SK-N-SH (cell line): ENCODE data around the gene OR7G1. TPM values are rescaled to one million over a fixed set of nuclear protein-coding genes. Genes with fewer than 3 reads are reported as not detected.

Source experiments
- CTCF ChIA-PET: fragments of 300-600, 350-600 bp; formaldehyde crosslinking; extraction: SDS; loops from one replicate; lab custom pipeline; 2021; lab: Yijun Ruan, JAX
- POLR2A ChIA-PET: fragments of 350-600 bp; sonication (Branson Sonifier 250); formaldehyde crosslinking; extraction: SDS; loops from one replicate; lab custom pipeline; 2020; ENCODE audit warnings: antibody characterized with exemption, inconsistent platforms; lab: Yijun Ruan, JAX
- DNase-seq: peaks from one replicate; pipeline ENCODE4 v3.0.0; 2012
- H2AFZ ChIP-seq: fragments of 200-600 bp; sonication (generic); 2 replicates; pipeline ENCODE4 v1.8.1; 2016; ENCODE audit warnings: antibody characterized with exemption, mild to moderate bottlenecking, low read depth
- H3F3A ChIP-seq: fragments of 200-600 bp; sonication (generic); replicated peaks from 2 replicates; pipeline ENCODE3; 2016; ENCODE audit warnings: antibody characterized with exemption, mild to moderate bottlenecking; ENCODE audit not compliant: insufficient read depth
- H3K27ac ChIP-seq, 2 experiments: fragments of 200-500 bp in 1 of 2; fragments of 200-600 bp in 1 of 2; sonication (Bioruptor generic) in 1 of 2; sonication (generic), shearing (Covaris generic) in 1 of 2; 2 replicates each; pipeline versions ENCODE4 v1.5.1 to v1.6.1; 2014 to 2016; ENCODE audit warnings: low read depth in 2 of 2, inconsistent platforms in 1 of 2, low read length in 1 of 2, mild to moderate bottlenecking in 1 of 2, mixed read lengths in 1 of 2
- H3K27me3 ChIP-seq: fragments of 200-600 bp; sonication (generic), shearing (Covaris generic); 2 replicates; pipeline ENCODE4 v1.6.1; 2016; ENCODE audit warnings: mixed run types; ENCODE audit not compliant: insufficient read depth
- H3K36me3 ChIP-seq, 2 experiments: fragments of 200-500 bp in 1 of 2; fragments of 200-600 bp in 1 of 2; sonication (Bioruptor generic) in 1 of 2; sonication (generic) in 1 of 2; replicated peaks in 1 of 2; 2 replicates each; pipeline versions ENCODE3 to v1.5.1; 2014 to 2016; ENCODE audit warnings: low read length in 1 of 2, mild to moderate bottlenecking in 1 of 2; ENCODE audit not compliant: insufficient read depth in 2 of 2, control insufficient read depth in 1 of 2
- H3K4me1 ChIP-seq, 2 experiments: fragments of 200-500 bp in 1 of 2; fragments of 200-600 bp in 1 of 2; sonication (Bioruptor generic) in 1 of 2; sonication (generic), shearing (Covaris generic) in 1 of 2; 2 replicates each; pipeline versions ENCODE4 v1.5.1 to v1.6.1; 2014 to 2016; ENCODE audit warnings: low read depth in 1 of 2, low read length in 1 of 2, mixed run types in 1 of 2; ENCODE audit not compliant: insufficient read depth in 2 of 2, control insufficient read depth in 1 of 2
- H3K4me2 ChIP-seq: fragments of 200-600 bp; sonication (generic), shearing (Covaris generic); 2 replicates; pipeline ENCODE4 v1.6.1; 2017; ENCODE audit warnings: mixed run types
- H3K4me3 ChIP-seq, 2 experiments: fragments of 200-500 bp in 1 of 2; fragments of 200-600 bp in 1 of 2; sonication (Bioruptor generic) in 1 of 2; sonication (generic), shearing (Covaris generic) in 1 of 2; 2 replicates each; pipeline versions ENCODE4 v1.5.1 to v1.8.1; 2014 to 2016; ENCODE audit warnings: low read depth in 2 of 2, inconsistent platforms in 1 of 2, low read length in 1 of 2, mild to moderate bottlenecking in 1 of 2, mixed read lengths in 1 of 2, moderate library complexity in 1 of 2
- H3K79me2 ChIP-seq: fragments of 200-600 bp; sonication (generic); 2 replicates; pipeline ENCODE4 v1.8.1; 2017; ENCODE audit warnings: mild to moderate bottlenecking; ENCODE audit not compliant: insufficient read depth
- H3K9ac ChIP-seq: fragments of 200-600 bp; sonication (generic); 2 replicates; pipeline ENCODE4 v1.6.1; 2017; ENCODE audit warnings: mixed run types
- H3K9me2 ChIP-seq: fragments of 200-600 bp; sonication (generic); 2 replicates; pipeline ENCODE4 v1.6.1; 2017; ENCODE audit warnings: mixed run types
- H3K9me3 ChIP-seq: fragments of 200-600 bp; sonication (generic); 2 replicates; pipeline ENCODE4 v1.6.1; 2017; ENCODE audit warnings: mixed run types, mild to moderate bottlenecking, moderate library complexity
- H4K20me1 ChIP-seq: fragments of 200-600 bp; sonication (generic); 2 replicates; pipeline ENCODE4 v1.6.1; 2017; ENCODE audit warnings: mild to moderate bottlenecking, mixed run types; ENCODE audit not compliant: insufficient read depth
- CTCF ChIP-seq: fragments of 200-600 bp; sonication (generic); IDR thresholded peaks from 2 replicates; pipeline ENCODE4 v1.6.1; 2017; ENCODE audit warnings: antibody characterized with exemption, mild to moderate bottlenecking, moderate library complexity
- EP300 ChIP-seq, 2 experiments: IDR thresholded peaks; 2 replicates each; pipeline versions ENCODE4 v1.4.0 to v1.6.1; 2012; ENCODE audit warnings: borderline replicate concordance in 1 of 2, low read depth in 1 of 2, low read length in 1 of 2
- EZH2phosphoT487 ChIP-seq: fragments of 200-600 bp; sonication (generic); IDR thresholded peaks from 2 replicates; pipeline ENCODE4 v1.6.1; 2017; ENCODE audit warnings: low read depth, mixed run types, mild to moderate bottlenecking, antibody characterized with exemption, moderate library complexity, borderline replicate concordance
- FOXJ3 ChIP-seq: sonication (generic); formaldehyde crosslinking; IDR thresholded peaks from 2 replicates; pipeline ENCODE4 v1.5.1; 2020; ENCODE audit warnings: mild to moderate bottlenecking, missing genetic modification reagents
- FOXM1 ChIP-seq: IDR thresholded peaks from 2 replicates; pipeline ENCODE4 v1.4.0; 2012; ENCODE audit warnings: low read depth, mild to moderate bottlenecking
- JUND ChIP-seq: IDR thresholded peaks from 2 replicates; pipeline ENCODE4 v1.4.0; 2012
- MAX ChIP-seq: IDR thresholded peaks from 2 replicates; pipeline ENCODE4 v1.4.0; 2012; ENCODE audit warnings: low read depth
- MEF2A ChIP-seq: IDR thresholded peaks from 2 replicates; pipeline ENCODE4 v1.4.0; 2012; ENCODE audit warnings: low read depth, borderline replicate concordance
- POLR2AphosphoS5 ChIP-seq: IDR thresholded peaks from 2 replicates; pipeline ENCODE4 v1.6.1; 2012; ENCODE audit warnings: low read depth, low read length
- RAD21 ChIP-seq: IDR thresholded peaks from 2 replicates; pipeline ENCODE4 v1.6.1; 2012; ENCODE audit warnings: mild to moderate bottlenecking, low read length
- RFX5 ChIP-seq: IDR thresholded peaks from 2 replicates; pipeline ENCODE4 v1.6.1; 2012; ENCODE audit warnings: mild to moderate bottlenecking, improper control_type of control experiment, low read length
- RXRA ChIP-seq: IDR thresholded peaks from 2 replicates; pipeline ENCODE4 v1.4.0; 2012; ENCODE audit warnings: low read depth, mild to moderate bottlenecking, borderline replicate concordance
- TAF1 ChIP-seq: IDR thresholded peaks from 2 replicates; pipeline ENCODE4 v1.6.1; 2012; ENCODE audit warnings: low read depth, mild to moderate bottlenecking, low read length, moderate library complexity, borderline replicate concordance
- ZBTB33 ChIP-seq: IDR thresholded peaks from 2 replicates; pipeline ENCODE4 v1.4.0; 2012; ENCODE audit warnings: low read depth, borderline replicate concordance
- WGBS: methylation state at CpG from one replicate; pipeline ENCODE4 v1.1.6; 2017; ENCODE audit warnings: low lambda C conversion rate; 5-methylcytosine and 5-hydroxymethylcytosine counted together
- polyA plus RNA-seq, 3 experiments: library from polyadenylated mRNA; depleted of rRNA; stranded (reverse); fragments of >200 nt; gene quantifications; 2 replicates each; pipeline ENCODE4 v1.2.3, GENCODE V29; 2012
- TF ChIP-seq, protein P1 (sequence below): IDR thresholded peaks from 2 replicates; pipeline ENCODE4; 2012
- TF ChIP-seq, protein P2 (sequence below): IDR thresholded peaks from 2 replicates; pipeline ENCODE4 v1.4.0; 2012; ENCODE audit warnings: low read depth, borderline replicate concordance

The OR7G1 gene
- polyA plus RNA-seq, 1 of the 3 experiments (the other 2 are of a cell fraction), result not detected

GRCh38 chr19:9150650-9151049 is 35.1 kb upstream of the OR7G1 start:
- no peak overlapping the region for H2AFZ ChIP-seq
- H4K20me1 ChIP-seq, result peaks cover 16% of the 10 kb centered on the region; the same call in 1 of the 2 replicates

More at GRCh38 chr19:9150650-9151049, 35.1 kb upstream of the OR7G1 start:
- no peaks in the 10 kb centered on the region for H3F3A ChIP-seq
- no peaks in the 10 kb centered on the region for H3K9me2 ChIP-seq
- peaks cover 100% of the 10 kb centered on the region for H3K79me2 ChIP-seq
- POLR2A ChIA-PET, result no interaction called here
- DNase-seq, result no peak
- no peak overlapping the region for H3K27ac ChIP-seq
- no peaks in the 10 kb centered on the region for H3K27me3 ChIP-seq
- TF ChIP-seq FOXJ3 (CRISPR knock-in tag), result no peak
- TF ChIP-seq TAF1, result no peak
- TF ChIP-seq EZH2phosphoT487, result no peak
- no peak for TF ChIP-seq MEF2A
- TF ChIP-seq RXRA, result no peak
- no peak for TF ChIP-seq FOXM1
- TF ChIP-seq EP300 (IDR thresholded peaks at IDR 0.05; ENCODE audit: borderline replicate concordance in 1 of 2, low read depth in 1 of 2, low read length in 1 of 2), result no peak
- TF ChIP-seq CTCF, result no peak
- no peak for TF ChIP-seq MAX
- no peak for TF ChIP-seq JUND
- TF ChIP-seq, protein P1, sequence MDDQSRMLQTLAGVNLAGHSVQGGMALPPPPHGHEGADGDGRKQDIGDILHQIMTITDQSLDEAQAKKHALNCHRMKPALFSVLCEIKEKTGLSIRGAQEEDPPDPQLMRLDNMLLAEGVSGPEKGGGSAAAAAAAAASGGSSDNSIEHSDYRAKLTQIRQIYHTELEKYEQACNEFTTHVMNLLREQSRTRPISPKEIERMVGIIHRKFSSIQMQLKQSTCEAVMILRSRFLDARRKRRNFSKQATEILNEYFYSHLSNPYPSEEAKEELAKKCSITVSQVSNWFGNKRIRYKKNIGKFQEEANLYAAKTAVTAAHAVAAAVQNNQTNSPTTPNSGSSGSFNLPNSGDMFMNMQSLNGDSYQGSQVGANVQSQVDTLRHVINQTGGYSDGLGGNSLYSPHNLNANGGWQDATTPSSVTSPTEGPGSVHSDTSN, result no peak
- TF ChIP-seq RFX5, result no peak
- TF ChIP-seq RAD21, result no peak
- TF ChIP-seq POLR2AphosphoS5, result no peak
- TF ChIP-seq, protein P2, sequence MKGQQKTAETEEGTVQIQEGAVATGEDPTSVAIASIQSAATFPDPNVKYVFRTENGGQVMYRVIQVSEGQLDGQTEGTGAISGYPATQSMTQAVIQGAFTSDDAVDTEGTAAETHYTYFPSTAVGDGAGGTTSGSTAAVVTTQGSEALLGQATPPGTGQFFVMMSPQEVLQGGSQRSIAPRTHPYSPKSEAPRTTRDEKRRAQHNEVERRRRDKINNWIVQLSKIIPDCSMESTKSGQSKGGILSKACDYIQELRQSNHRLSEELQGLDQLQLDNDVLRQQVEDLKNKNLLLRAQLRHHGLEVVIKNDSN, result no peak
- TF ChIP-seq ZBTB33, result no peak
- H3K36me3 ChIP-seq, result peaks cover 10 to 68% of the 10 kb centered on the region in 2 experiments
- no peak overlapping the region for H3K4me3 ChIP-seq
- no peak overlapping the region for H3K4me2 ChIP-seq
- 93% methylated on average over 5 of the region's 5 CpGs for WGBS
- CTCF ChIA-PET, result no interaction called here
- peaks cover 10% of the 10 kb centered on the region; the same call in 1 of the 2 replicates for H3K9me3 ChIP-seq
- H3K4me1 ChIP-seq, result no peaks in the 10 kb centered on the region
- H3K9ac ChIP-seq, result no peak overlapping the region
